ELR (cell line): ENCODE measurements around the gene ELMO3.
A peak's percentile ranks its signal among the peaks of the same experiment; 100 is the strongest.

Experiments
- DNase-seq: peaks from one replicate; pipeline ENCODE4 v3.0.0-alpha.2; 2015; ENCODE audit warnings: low read depth

Gene ELMO3

GRCh38 chr16:67242138-67242730, 43.3 kb downstream of the ELMO3 start:
- no peak for DNase-seq

DNA sequence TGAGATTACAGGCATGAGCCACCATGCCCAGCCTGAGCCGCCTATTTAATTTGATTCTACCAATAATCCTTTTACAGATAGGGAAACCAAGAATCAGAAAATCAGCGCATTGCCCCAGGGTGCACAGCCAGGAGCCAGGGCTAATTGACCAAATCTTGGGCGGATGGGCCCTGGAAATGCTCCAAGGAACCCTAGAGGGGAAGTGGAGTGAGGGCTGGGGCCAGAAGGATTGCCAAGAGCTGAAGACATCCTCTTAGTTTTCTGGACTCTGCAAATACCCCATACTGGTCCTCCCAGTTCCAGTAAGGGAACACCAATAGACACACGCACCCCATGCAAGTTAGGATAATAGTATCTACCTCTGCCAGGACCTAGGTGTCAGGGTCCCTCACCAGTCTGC, 44.5 kb downstream of the ELMO3 start:
- no peak for DNase-seq

DNA sequence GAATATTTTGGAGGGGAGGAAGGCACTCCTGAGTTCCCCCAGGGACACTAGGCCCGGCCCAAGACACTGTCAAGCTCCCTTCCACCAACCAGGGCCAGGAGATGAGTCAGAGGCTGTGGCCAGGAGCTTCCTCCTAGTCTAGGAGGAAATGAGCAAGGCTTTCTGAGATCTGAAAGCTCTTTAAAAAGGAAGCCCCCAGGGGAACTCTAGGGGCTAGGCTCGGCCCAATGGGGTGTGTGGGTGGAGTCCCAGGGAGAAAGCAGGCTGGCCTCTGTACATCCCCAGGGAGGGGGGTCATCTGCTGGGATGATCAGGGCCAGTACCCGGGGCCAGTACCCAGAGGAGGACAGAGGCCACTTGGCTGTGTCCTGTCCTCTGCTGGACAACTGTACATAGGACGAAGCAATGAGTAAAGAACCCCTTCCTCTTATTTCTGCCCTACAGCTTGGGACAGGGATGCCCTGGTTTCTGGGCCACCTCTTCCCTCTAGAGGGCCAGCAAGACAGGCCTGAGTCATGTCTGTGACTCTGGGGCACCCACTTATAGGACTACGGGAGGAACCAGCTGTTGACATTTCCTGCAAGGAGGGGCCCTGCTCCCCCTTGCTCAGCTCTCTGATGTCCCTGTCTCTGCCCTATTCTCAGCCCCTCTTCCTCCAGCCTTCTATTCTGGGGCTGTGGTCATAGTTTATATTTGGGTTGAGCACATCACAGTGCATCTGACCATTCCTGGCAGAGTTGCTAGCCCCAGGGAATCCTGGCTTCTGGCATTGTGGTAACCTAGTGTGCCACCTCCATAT, 45.7 kb downstream of the ELMO3 start:
- DNase-seq = peak; percentile 100

GRCh38 chr16:67245186-67245585, 46.3 kb downstream of the ELMO3 start:
- DNase-seq = no peak

DNA sequence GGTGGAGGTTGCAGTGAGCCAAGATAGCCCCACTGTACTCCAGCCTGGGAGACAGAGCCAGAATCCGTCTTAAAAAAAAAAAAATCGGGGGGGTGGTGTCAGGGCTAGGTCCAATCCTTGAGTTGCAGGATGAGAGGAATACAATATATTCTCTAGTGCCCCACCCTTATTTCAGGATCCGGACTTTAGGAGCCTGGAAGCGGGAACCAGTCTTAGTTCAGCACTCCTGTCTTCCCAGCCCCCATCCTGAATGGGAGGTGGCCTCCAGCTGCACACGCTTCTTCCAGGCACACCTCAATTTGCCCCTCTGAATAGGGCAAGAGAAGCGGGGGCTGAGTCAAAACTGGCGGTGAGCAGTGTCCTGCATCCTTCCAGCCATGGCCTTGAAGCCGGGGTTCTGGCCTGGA, 46.7 kb downstream of the ELMO3 start:
- no peak for DNase-seq

DNA sequence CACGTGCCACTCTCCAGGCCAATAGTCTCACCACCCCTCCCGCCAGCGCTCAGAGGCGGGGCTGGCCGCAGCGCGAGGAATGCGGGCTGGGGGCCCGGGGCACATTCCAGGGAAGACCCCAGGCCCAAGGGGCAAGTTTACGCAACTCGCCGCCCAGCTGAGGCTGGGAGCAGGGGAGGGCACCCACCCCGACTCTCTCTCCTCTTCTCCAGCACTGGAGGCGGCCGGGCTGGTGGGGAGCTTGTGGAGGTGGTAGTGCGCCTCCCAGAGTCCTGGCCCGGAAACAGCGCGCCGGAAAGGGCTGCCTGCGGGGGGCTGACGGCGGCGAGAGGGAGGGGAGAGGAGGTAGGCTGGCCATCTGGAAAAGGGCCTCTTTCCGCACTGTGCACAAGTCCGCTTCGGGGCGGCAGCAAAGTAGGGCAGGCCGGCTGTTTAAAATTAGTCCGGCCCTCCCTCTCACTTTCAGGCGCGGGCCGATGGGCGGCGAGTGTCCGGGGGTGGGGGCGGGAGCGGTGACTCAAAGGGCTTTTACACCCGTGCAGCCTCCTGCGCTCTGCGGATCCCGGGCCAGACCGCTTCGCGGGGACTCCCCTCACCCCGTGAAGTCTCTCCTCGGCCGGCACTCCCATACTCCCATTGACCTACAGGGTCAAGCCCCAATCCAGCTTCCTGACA, 47.3 kb downstream of the ELMO3 start:
- DNase-seq = peak; percentile 85

DNA sequence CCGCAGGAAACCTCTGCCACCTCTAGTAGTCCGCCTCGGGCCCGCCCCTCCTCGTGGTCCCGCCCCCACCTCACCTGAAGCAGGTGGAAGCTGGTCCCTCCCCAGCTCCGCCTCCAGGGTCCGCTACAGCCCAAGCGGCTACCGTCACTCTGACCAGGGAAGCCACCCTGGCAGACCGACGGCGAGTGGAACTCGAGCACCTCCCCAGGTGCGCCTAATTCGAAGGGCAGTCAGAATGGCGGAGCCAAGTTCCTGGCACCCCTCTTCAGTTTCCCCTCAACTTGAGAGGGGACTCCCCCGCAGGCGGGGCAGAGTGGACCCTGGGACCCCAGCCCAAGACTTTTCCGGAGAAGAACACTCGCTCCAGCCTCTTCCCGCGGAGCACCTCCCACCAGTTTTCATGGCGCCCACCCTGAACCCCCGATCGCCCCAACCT, 47.8 kb downstream of the ELMO3 start:
- DNase-seq = peak; percentile 43

DNA sequence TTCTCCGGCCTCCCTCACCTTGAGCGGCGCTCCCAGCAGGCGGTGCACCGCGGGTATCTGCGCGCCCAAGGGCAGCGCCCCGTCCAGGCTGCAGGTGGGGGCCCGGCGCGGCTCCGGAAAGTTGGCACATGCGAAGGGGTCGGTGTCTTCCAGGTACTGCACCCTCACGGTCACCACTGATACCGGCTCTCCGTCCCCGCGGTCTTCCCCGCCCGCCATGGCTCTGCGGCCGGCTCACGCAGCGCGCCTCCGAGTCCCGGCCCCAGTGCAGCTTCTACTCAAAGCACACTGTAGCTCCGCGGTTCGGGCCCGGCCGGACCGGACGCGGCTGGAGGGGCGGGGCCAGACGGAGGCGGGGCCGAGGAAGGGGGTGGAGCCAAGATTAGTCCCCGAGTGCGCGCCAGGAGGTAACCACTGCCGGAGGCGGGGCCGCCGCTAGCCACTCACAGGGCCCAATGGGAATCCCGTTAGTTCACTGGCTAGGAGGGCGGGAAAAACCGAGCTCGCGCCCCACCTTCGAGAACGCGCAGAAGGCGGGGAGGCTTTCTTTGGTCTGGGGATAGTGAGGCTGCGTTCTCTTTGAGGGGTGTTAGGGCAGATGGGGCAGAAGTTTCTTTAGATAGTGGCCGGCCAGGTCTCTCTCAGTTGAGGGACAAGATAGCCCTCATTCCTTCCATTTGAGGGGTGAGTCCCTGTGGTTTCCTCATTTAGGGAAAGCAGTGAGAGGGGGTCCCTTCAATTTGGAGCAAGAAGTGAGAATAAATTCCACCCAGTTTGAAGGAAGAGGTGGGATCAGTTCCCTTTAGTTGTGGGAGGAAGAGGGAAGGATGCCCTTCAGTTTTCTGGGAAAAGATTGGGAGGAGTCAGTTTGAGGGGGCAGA, 48.5 kb downstream of the ELMO3 start, which contains the start of gene FHOD1:
FHOD1 (minus strand) TSS at position 290 of the 881 bp plus-strand sequence; CDS start at position 219, 71 bp downstream.
- DNase-seq = peak; percentile 98

DNA sequence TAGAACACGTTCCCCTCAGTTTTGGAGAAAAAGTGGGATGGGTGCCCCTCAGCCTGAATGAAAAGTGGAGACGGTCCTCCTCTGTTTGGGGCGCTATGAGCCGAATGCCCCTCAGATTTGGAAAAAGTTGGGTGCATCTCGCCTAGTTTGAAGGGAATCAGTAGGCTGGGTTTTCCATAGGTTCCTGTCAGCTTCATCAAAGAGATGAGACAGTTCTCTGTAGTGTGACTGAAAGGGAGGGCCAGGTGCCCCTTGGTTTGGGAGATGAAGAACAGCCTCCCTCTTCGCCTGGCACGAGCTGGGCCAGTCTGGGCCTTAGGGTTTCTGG, 49.1 kb downstream of the ELMO3 start:
- peak; percentile 49 for DNase-seq

- peak; percentile 57 for DNase-seq
Observed at GRCh38 chr16:67248401-67249177, 49.7 kb downstream of the ELMO3 start, which contains the start of gene SLC9A5. Gene SLC9A5, plus strand, starts transcription at chr16:67248979. Its CDS starts 36 bp downstream, at chr16:67249015.

DNA sequence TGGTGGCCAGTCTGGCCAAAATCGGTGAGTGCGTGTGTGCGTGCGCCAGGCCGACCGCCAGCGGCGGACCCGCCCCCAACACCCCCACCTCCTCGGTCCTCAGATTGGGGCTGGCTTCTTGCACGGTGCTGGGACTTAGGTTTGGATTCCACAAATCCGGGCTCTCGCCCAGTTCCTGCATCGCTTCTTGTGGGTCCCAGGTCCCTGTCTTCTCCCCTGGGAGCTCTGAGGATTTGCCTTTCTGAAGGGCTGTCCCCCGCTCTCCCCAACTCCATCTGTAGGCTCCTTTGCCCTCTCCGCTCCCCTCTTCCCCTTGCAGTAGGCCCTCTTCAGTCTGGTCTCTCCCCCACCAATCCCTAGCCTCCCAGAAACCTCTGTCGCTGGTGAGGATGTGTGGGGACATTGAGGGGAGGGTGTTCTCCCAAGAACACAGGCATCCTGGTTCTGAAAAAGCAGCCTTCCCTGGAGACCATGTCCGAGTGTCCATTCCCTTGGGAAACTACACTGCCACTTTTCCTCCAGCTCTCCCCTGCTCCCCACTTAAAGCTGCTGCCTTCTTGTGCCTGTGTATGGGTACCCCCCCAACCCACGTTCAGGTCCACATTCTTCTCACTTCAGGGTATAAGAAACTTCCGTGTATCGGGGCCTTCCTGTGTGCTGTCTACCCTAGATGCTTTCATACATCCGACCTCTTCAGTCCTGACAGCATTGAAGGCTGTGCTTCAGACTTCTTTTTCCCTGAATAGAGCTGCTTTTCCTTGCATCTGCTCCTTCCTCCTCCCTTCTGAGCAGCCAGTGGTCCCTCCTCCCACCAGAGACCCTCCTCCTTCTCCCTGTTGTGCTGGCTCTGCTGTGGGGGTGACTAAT, 50.5 kb downstream of the ELMO3 start:
- peak; percentile 31 for DNase-seq

DNA sequence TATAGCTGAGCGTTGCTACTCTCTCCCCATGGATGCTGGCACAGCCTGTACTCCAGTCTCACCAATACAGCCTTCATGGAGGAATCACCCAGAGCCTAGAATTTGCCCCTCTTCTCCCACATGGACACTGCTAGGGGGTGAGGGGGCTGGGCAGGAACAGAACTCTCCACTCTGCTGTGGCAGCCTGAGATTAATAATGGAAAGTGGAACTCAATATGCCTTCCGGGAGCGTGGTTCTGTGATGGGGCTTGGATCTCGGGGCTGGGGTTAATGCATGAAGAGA, 51.1 kb downstream of the ELMO3 start:
- DNase-seq = no peak

DNA sequence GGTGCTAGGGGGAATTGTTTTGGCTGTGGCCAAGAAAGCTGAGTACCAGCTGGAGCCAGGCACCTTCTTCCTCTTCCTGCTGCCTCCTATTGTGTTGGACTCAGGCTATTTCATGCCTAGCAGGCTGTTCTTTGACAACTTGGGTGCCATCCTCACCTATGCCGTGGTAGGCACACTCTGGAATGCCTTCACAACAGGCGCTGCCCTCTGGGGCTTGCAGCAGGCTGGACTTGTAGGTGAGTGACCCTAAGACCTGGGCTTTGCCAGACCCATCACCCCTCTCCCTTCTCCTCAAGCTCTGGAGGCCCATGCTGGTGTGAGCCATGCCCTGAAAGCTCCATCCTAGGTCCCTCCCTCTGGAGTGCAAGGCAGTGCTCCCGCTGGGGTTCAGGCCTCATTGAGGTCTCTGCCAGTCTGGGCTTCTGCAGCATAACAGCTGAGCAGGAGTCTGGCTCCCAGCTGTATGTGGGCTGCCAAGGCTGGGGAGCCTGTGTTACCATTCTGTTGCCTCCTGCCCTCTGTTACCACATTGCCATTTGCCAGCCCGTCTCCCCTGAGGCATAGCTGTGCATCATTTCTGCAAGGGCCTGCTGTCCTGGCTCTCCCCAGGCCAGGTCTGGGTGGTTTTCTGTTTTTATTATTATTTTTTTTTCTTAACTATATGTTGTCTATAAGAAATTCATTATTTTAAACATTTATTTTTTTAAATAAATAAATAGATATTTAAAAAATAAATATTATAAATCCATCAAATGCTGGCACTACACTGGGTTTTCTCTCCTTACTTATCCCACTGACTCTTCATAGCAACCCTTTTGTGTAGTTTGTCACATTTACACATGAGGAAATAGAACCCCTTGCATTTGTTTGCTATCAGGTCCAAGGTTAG, 53.9 kb downstream of the ELMO3 start:
- no peak for DNase-seq
